NCI-H69 (cell line): ENCODE results near the gene KBTBD12.
"Not testable (repeated sequence)": the region's sequence is repeated elsewhere in the genome, so short reads cannot be mapped to it uniquely, and the experiment has no call there.

Experiments used
- DNase-seq: peaks from one replicate; lab custom pipeline; 2025; lab: John Stamatoyannopoulos, UW

Gene KBTBD12

DNA sequence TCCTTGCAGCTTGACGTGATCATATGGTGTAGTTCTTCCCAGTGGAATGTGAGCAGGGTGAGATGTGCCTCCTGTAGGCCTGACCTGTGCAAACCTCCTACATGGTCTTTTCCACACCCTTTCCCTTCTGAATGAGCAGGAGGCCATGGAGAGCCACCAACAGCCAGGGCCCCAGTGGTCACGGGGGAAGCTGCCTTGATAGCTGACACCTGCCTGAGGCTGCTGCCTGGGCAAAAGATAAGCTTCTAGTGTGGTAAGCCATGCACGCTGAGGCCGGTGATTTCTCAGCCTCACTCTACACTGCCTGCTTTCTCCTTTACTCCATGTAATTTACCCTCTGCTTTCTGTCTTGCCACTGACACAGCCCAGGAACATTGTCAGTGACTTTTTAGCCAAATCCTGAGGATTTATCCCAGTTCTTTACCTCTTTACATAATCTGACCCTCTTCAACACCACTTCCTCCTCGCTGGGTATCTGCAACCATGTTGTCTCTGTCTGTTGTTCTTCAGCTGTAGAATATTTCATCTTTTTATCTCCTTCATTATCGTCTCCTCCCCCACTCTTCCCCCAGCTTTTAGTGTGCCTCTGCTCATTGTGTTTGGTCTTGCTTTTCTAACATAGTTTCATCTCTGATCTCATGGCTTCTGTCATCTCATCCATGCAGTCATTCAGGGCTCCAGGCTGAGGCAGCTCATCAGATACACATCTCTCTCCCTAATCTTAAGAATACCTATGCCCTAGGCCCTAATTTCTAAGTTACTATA lies 11.2 kb upstream of the KBTBD12 start:
- DNase-seq = no peak

DNA sequence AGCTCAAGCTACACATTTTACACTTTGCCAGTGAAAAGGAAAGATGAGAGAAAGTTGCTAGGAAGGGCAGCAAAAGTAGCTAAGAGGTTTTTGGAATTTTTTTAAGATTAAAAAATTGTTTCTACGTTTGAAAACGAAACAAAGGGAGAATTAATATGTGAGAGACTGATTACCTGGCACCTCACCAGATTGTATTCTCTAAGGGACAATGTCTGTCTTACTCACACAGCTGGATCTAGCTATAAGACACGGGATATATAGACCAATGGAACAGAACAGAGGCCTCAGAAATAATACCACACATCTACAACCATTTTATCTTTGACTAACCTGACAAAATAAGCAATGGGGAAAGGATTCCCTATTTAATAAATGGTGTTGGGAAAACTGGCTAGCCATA lies 9.5 kb upstream of the KBTBD12 start:
- DNase-seq = peak; percentile 10

DNA sequence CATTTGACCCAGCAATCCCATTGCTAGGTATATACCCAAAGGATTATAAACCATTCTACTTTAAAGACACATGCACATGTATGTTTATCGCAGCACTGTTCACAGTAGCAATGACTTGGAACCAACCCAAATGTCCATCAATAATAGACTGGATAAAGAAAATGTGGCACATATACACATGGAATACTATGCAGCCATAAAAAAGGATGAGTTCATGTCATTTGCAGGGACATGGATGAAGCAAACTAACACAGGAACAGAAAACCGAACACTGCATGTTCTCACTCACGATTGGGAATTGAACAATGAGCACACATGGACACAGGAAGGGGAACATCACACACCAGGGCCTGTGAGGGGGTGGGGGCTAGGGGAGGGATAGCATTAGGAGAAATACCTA lies 8.4 kb upstream of the KBTBD12 start:
- DNase-seq = not testable (repeated sequence)

DNA sequence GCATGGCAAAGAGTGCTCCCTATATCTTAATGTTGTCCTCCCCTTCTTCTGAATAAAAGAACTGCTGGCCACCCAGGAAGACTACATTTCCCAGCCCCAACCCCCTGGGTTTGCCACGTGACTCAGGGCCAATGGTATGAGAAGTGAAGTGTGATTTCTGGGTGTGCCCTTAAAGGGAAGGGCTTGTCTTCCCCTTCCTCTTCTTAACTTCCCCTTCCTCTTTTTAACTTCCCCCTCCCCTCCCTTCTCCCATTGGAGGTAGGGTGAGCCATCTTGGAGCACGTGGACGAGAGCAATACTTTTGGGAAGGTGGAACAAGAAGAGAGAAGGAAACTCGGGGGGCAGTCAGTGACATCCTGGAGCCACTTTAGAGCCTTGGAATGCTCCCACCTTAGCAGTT lies 6.8 kb upstream of the KBTBD12 start:
- DNase-seq = no peak

DNA sequence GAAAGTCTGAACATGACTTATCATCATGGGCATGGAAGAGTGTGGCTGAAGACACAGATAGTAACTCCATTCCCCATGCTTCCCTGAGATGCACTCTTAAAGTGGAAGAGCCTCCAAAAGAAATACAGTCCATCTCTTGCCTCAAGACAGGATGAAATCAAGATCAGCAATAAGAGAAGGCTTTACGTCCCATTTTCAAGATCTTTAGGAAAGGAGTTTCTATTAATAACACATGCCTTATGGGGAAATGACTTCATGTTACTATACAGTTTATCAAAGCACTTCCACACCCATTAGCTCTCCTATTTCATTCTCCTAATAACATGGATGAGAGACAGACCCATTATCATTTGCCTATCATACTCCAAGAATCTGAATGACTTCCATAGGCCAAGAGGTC lies 6.1 kb upstream of the KBTBD12 start:
- DNase-seq = no peak

DNA sequence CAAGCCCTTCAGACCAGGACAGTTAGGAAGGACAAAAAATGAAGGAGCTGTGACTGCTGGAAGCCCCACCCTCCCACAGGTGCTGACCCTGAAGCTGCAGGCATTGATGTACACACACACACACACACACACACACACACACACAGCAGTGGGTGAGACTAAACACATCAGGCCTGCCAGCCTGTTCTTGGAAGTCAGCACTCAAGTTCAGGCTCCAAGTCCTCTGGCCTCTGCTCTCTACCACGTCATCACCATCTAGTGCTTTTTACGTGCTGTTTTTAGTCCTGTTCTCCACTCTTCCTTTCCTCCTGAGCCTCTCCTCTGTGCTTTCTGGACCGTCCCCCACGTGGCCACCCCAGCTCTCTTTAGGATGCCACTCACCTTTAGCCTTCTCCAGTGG lies 5.4 kb upstream of the KBTBD12 start:
- DNase-seq = no peak

DNA sequence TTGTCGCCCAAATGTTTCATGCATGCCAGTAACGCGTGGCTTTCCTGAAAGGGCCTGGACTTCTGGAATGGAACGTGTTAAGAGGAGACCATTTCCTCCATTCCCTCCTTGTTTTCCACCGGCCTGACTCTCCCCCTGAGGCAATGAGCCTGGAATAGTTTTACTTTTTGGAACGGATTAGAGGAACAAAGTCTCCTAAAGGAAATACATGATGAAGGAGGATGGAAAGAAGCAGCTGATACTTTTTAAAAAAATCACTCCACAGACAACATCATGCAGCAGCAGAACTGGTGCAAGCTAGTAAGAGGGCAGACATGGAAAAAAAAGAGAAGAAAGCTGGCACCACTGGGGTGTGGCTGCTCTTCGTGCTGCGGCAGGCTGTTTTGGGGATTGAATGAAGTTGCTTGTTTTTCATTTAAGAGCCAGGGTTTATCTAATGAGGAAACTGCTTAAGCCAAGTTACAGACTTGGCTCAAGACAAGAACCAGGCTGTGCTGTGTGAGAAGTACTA lies 3.6 kb upstream of the KBTBD12 start:
- peak; percentile 12 for DNase-seq

DNA sequence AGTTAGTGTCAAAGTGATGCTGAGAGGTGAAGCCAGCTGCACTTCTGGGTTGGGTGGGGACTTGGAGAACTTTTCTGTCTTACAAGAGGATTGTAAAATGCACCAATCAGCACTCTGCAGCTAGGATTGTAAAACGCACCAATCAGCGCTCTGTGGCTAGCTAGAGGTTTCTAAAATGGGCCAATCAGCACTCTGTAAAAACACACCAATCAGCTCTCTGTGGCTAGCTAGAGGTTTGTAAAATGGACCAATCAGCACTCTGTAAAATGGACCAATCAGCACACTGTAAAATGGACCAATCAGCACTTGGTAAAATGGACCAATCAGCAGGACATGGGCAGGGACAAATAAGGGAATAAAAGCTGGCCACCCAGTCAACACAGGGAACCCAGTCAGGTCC lies 1.2 kb upstream of the KBTBD12 start:
- DNase-seq = not testable (repeated sequence)

DNA sequence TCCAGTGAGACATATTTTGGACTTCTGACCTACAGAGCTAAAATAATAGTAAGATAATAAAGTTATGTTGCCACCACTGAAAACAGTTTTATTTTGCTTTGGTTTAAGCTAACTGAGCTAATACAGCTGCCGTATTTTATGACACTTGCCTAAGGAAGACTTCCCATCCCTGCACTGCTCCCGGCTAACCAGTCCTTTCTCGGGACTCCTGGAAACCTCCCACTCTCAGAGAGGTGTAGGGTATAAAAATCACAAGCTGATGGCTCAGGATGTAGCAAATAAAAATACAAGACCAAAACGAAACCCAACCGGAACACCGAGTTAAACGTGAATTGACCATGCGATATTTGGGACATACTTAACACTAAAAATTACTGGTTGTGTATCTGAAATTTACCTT lies 448 bp upstream of the KBTBD12 start:
- DNase-seq = no peak

DNA sequence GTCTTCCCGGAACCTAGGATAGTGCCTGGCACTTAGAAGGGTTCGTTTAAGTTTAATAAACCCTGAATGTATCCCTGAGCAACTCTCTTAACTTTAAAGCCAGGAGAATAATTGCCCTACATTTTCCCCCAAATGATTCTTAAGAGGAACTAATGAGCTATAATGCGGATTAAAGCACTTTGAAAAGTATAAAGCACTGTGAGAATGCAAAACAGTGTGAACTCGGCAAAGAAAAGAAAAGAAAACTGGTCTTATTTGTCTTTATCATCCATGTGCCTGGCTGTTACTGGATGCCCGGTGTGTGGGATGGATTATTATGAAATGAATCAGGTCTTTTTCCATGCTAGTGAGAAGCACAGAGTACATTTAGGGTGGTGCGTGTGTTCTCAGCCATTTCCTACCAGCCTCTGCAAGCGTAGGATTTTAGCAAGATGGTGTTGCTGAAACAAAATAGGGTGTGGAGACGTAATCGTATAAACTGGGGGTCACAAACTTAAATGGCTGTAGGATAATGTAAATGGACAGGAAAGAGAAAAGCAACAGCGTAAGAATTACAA lies 983 bp downstream of the KBTBD12 start:
- no peak for DNase-seq

DNA sequence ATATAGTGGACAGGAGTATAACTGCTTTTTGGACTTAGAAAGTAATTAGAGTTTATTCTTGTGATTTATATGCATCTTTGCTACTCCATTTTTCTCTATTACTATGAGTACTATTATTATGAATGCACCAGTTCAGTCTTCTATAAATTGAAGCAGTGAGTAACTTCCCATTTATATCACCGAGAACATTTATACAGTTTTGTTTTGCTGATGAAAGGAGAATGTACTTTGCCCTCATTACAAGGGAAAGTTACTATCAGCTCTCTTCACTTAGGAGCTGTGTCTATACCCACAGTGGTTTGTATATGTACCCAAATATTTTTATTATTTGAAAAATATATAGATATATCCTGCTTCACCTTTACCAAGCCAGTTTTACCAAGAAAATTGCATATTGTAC lies 5.7 kb downstream of the KBTBD12 start:
- no peak for DNase-seq

DNA sequence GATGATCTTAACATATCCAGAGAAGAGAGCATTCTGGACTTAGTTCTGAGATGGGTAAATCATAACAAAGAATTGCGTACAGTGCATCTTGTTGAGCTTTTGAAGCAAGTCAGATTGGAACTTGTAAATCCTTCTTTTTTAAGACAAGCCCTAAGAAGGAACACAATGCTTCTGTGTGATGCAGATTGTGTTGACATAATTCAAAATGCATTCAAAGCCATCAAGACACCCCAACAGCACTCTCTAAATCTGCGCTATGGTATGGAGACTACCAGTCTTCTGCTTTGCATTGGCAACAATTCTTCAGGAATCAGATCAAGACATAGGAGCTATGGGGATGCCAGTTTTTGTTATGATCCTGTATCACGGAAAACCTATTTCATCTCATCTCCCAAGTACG lies 8.6 kb downstream of the KBTBD12 start:
- no peak for DNase-seq

DNA sequence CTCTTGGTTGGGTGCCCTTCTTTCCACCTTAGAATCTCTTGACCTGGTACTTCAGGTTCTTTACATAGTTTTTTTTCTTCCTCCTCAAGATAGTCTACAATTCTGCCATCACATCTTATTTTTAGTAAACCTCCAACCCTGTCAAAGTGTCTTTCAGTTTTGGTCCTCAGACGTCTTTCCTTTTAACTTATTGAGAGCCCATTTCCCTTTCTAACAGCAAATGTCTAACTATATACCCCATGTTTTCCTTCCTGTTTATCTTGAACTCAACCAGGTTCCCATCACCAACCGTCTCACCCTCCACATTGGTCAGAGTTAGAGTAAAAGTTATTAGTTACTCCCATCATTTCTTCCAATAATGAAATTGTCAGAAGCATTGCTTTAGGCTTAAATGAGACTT lies 10.4 kb downstream of the KBTBD12 start:
- DNase-seq = no peak

DNA sequence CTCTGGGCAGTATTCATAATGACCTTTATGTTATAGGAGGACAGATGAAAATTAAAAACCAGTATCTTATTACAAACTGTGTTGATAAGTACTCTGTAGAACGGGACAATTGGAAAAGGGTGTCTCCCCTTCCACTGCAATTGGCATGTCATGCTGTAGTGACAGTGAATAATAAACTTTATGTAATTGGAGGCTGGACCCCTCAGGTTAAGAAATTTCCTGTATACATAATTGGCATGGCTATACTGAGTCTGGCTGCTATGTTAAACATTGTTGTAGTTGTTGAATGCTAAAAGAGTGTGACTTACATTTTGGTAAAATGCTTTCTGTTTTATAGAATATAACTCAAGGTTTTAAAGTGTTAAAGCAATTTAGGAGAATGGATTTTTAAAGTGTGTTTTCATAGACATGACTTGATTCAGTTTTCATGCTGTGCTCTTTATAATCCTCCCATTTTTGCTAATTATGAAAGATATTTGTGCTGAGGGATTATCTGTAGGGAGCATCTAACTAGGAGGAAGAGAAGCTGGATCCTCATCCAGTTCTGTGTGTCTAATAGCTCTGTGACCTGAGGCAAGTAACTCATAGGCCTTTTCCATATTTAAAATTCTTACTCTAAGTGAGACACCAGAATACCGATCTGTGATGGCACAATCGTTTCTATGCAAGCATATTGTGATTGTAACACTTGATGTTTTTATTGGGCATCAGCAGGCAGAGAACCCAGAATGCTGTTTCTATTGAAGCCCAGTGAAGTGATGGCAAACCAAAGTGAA lies 13.0 kb downstream of the KBTBD12 start:
- DNase-seq = peak; percentile 50

DNA sequence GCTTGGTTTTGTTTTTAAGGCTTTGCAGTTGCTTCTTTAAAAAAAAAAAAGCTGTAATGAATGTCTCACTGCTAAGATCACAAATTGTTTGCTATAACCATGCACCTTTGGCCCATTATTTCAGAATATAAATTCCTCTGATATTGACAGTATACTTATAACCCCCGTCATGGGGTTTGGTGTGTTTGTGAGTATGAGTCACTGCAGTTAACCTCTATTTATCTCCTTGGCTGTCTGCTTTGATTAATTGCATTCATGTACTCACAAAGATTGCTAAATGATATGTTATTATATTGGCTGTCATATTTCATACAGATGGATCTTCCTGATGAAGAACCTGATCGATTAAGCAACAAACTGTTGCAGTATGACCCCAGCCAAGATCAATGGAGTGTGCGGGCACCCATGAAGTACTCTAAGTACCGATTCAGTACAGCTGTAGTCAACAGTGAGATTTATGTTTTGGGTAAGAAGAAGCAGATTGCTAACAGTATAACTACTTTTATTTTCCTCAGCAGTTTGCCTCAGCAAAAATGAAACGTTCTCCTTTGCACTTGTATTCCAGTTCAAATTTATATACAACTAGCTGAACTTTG lies 14.9 kb downstream of the KBTBD12 start:
- DNase-seq = peak; percentile 63

DNA sequence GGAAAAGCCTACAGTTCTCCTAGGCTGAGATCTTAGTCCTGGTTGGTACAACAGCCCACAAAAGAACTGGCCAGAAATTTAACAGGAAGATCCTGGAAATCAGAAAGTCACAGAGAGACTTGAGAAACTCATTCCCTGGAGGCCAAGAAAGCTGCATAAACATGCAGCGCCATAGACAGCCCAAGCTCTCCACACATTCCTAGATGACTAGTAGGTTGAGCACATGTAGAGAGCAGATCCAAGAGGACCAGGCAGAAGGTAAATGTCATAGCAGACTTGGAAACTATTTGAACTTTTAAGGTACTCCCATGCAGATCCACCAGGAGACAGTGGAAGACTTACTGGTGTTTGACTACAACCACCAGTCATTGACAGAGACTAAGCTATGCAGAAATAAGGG lies 18.4 kb downstream of the KBTBD12 start:
- no peak for DNase-seq

DNA sequence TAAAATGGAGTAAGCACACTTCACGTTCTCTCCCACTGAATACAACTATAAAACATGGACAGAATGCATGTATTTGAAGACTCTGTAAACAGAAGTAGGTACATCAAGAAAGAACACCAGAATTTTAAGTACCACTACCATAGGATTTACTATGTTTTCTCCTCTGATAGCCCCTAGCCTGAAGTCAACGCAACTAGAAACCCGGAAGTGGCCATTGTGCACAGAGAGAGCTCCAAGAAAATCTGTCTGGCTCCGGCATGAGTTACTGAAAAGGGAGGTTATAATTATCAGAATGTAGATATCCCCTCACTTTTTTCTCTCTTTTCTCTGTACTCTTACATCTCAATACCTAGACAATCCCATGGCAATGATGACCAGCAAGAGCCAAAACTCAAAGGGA lies 23.8 kb downstream of the KBTBD12 start:
- DNase-seq = no peak

DNA sequence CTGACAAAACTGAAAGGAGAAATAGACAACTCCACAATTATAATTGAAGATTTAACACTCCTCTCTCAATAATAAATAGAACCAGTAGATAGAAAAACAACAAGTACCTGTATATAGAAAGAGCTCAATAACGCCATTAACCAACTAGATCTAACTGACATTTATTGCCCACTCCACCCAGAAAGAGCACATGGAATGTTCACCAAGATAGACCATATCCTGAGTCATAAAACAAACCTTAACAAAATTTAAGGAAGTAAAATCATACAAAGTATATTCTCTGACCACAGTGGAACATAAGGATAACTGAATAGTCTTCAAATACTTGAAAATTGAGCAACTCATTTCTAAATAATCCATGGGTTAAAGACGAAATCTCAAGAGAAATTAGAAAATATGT lies 25.1 kb downstream of the KBTBD12 start:
- DNase-seq = peak; percentile 15

DNA sequence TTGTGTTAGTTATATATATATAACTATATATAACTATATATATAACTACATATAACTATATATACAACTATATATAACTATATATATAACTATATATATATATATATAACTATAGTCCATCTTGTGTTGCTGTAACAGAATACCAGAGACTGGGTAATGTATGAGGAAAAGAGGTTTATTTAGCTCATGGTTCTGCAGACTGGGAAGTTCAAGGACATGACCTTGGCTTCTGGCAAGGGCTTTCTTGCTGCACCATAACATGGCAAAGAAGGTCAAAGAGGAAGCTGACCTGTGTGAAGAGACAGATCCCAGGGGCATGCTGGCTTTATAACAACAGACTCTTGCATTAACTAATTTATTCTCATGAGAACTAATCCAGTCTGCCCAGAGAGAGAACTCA lies 27.6 kb downstream of the KBTBD12 start:
- no peak for DNase-seq

DNA sequence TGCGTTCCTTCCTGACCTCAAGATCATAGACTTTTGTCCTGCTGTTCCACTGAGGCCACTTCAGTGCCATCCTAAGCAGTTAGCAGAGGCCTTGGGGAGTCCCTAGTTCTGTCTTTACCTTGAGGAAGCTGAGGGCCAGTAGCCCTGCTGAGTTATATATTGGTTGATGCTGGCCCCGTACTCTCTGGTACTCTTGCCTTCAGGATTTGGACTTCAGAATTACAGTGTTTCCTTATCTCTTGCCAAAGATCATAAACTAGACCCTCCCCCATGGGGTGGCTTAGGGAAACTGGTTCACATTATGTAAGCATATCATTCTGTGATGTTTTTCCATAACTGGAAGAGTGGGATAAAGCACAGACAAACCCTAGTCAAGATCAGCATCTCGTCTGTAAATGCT lies 33.2 kb downstream of the KBTBD12 start:
- no peak for DNase-seq

DNA sequence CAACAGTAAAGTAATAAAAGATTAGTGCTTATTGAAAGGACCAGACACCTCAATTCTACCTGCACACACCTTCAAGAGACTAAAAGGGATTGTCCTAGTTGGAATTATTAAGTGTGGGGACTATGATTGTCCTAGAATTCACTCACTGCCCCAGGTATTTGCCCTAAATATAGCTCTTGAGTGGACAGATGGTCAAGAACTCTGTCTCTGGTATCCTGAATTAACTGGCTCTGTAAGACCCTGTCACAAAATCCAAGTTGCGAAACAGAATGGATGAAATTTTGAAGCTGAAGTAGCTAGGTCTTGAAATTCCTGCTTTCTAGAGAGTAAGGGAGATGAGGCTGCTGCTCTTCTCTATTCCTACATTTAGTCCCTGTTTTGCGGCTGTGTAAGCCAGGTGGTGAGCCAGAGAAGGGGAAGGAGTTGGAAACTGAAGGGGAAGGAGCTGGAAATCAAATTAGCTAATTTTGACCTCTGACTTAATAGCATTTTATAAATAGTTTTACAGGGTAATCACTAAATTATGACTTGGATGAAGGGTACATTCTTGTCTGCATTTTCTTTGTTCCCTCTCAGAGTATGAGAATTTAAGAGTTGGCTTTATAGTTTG lies 34.5 kb downstream of the KBTBD12 start:
- DNase-seq = no peak

DNA sequence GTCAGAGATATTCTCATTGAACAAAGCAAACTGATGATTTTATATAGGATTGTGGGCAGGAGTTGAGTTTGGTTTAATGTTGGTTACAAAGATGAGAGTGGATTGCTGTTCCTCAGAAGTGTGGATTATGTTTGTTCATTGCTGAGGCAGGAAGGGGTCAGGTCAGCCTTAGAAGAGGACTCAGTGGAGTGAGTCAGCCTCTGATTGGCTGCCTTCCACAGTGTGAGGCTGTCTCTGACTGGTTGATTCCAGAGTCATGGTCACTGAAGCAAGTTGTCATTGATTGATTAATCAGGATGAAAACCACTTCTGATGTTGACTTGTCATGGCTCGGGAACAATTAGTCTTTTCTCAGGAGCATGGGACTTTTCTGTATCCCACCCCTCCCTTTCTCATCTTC lies 36.2 kb downstream of the KBTBD12 start:
- DNase-seq = no peak
